Spleen (tissue), 7 donors: ENCODE measurements around the gene SYCE1L.

Source experiments
- POLR2A ChIP-seq, 3 donors: fragments of 450-650 bp; IDR thresholded peaks; one replicate each; pipeline ENCODE4 v1.5.1; 2017; ENCODE audit warnings: antibody characterized with exemption in 3 of 3, mild to moderate bottlenecking in 1 of 3
- POLR2AphosphoS5 ChIP-seq, 3 donors: sonication (generic); formaldehyde crosslinking; IDR thresholded peaks; one replicate each; pipeline ENCODE4 v1.5.1; 2017; ENCODE audit warnings: antibody characterized with exemption in 3 of 3
- TF ChIP-seq, protein P1 (sequence below), 11 experiments: fragments of 200-600 bp in 7 of 11; fragments of 450-650 bp in 4 of 11; sonication (generic) in 4 of 11; IDR thresholded peaks in 8 of 11; conservative IDR thresholded peaks in 3 of 11; 1 replicate in 7 of 11; 2 replicates in 4 of 11; pipeline versions ENCODE4 v1.4.0 to v1.8.0; 2016 to 2021; ENCODE audit warnings: antibody characterized with exemption in 11 of 11, inconsistent platforms in 4 of 11, mild to moderate bottlenecking in 1 of 11
- donor health status: DM: no; HTN: no; CAD: no; lungs with moderate emphysema.
- donor health status: DM: no; HTN: no; CAD: no.
- donor health status: DM: no; HTN: no; CAD: no.

DNA sequence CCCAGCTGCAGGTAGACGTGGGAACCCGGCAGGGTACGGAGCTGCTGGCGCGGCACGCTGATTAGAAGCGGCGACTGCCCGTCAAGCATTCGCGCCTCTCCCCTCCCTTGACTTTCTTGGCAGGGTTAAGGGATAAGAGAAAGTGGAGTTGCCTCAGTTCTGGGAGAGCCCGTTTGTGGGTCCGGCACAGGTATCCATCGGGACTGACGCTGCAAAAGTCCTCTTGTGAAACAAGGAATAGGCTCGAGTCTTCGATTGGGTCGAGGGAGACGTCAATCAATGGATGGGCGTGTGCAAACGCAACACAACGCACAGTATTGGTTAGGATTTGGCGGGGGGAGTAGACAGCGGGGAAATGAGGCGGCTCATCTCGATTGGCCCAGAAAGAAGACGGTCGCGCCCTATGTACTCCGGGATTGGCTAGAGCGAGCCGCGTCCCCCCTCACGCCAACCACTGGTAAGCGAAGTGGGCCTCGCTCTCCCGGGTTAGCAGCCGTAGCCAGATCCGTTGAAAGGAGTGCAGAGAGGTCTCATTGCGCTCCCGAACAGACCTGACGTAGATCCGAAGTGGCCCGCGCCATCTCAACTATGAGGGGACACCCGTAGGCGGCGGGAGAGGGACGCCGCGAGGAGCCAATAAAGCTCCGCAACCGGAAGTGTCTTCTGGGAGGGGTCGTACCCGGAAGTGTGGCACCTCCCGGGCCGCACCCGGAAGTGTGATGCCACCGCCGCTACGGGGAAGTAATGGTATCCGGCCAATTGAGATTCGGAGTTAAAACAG, 8.5 kb upstream of the SYCE1L start, which contains the start of gene MON1B:
- TF ChIP-seq, protein P1, sequence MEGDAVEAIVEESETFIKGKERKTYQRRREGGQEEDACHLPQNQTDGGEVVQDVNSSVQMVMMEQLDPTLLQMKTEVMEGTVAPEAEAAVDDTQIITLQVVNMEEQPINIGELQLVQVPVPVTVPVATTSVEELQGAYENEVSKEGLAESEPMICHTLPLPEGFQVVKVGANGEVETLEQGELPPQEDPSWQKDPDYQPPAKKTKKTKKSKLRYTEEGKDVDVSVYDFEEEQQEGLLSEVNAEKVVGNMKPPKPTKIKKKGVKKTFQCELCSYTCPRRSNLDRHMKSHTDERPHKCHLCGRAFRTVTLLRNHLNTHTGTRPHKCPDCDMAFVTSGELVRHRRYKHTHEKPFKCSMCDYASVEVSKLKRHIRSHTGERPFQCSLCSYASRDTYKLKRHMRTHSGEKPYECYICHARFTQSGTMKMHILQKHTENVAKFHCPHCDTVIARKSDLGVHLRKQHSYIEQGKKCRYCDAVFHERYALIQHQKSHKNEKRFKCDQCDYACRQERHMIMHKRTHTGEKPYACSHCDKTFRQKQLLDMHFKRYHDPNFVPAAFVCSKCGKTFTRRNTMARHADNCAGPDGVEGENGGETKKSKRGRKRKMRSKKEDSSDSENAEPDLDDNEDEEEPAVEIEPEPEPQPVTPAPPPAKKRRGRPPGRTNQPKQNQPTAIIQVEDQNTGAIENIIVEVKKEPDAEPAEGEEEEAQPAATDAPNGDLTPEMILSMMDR (IDR thresholded peaks at IDR 0.05 in 8 of 11, conservative IDR thresholded peaks at IDR 0.05 in 3 of 11), result peak in 4 of 11 experiments; percentile 10 to 28 (median 18)
- TF ChIP-seq POLR2A (IDR thresholded peaks at IDR 0.05), result peak; percentile 2 to 67 (median 46)
- TF ChIP-seq POLR2AphosphoS5 (IDR thresholded peaks at IDR 0.05), result peak; percentile 92 to 95 (median 93)
